Measurements from ENCODE around the gene CCDC182.

GRCh38 chr17:57745242-57745641 lies at the start of gene CCDC182:
- no peak for TF ChIP-seq CTCF (IDR thresholded peaks at IDR 0.05)
- no peak for TF ChIP-seq POLR2AphosphoS5 (IDR thresholded peaks at IDR 0.05)

All from sigmoid colon (tissue), 4 donors.